ENCODE data around the gene SLC22A8. TPM values are rescaled to one million over a fixed set of nuclear protein-coding genes. Genes with fewer than 3 reads are reported as not detected.

Gene SLC22A8
- total and polyA plus RNA-seq, 2 experiments from 2014 or later, result not detected

DNA sequence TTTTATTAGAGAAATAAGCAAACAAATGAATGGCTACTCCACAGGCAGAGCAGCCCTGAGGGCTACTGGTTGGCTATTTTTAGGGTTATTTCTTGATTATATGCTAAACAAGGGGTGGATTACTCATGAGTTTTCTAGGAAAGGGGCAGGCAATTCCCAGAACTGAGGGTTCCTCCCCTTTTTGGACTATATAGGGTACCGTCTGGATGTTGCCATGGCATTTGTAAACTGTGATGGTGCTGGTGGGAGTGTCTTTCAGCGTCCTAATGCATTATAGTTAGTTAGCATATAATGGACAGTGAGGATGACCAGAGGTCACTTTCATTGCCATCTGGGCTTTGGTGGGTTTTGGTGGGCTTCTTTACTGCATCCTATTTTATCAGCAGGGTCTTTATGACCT lies 50.1 kb downstream of the SLC22A8 start:
- H3K36me3 Mint-ChIP-seq (ENCODE audit: low read depth), result no peaks in the 10 kb centered on the region
- no peaks in the 10 kb centered on the region for H3K27me3 ChIP-seq (ENCODE audit: insufficient read depth)
- no peaks in the 10 kb centered on the region for H3K36me3 ChIP-seq (ENCODE audit: insufficient read depth)
- no peaks in the 10 kb centered on the region for H3K4me1 Mint-ChIP-seq
- H3K9me2 ChIP-seq (ENCODE audit: insufficient read depth), result no peaks in the 10 kb centered on the region
- H3K4me2 ChIP-seq, result no peak overlapping the region
- no peak overlapping the region for H3K27ac ChIP-seq (ENCODE audit: low read depth)
- no peak overlapping the region for H3K4me3 Mint-ChIP-seq
- DNase-seq (ENCODE audit: low spot score), result no peak
- no peak overlapping the region for H3K27ac Mint-ChIP-seq
- no peaks in the 10 kb centered on the region for H3F3A ChIP-seq (replicated peaks; ENCODE audit: low read depth)
- H3K27me3 Mint-ChIP-seq (ENCODE audit: insufficient read depth, low read depth, poor library complexity), result peaks cover 6% of the 10 kb centered on the region
- no peaks in the 10 kb centered on the region for H3K4me1 ChIP-seq (ENCODE audit: insufficient read depth)
- ATAC-seq, result no peak
- H4K20me1 ChIP-seq (replicated peaks; ENCODE audit: insufficient read depth), result no peaks in the 10 kb centered on the region
- TF ChIP-seq EZH2 (IDR thresholded peaks at IDR 0.05; ENCODE audit: low read depth, unreplicated experiment) (no peak), EZH2phosphoT487 (IDR thresholded peaks at IDR 0.05; ENCODE audit: unreplicated experiment) (no peak), JUNB (IDR thresholded peaks at IDR 0.05; ENCODE audit: unreplicated experiment) (no peak), POLR2AphosphoS5 (IDR thresholded peaks at IDR 0.05; ENCODE audit: low read depth) (no peak), NANOG (IDR thresholded peaks at IDR 0.05; ENCODE audit: borderline replicate concordance) (no peak), ETS1 (IDR thresholded peaks at IDR 0.05) (no peak)
- TF ChIP-seq, protein P1, sequence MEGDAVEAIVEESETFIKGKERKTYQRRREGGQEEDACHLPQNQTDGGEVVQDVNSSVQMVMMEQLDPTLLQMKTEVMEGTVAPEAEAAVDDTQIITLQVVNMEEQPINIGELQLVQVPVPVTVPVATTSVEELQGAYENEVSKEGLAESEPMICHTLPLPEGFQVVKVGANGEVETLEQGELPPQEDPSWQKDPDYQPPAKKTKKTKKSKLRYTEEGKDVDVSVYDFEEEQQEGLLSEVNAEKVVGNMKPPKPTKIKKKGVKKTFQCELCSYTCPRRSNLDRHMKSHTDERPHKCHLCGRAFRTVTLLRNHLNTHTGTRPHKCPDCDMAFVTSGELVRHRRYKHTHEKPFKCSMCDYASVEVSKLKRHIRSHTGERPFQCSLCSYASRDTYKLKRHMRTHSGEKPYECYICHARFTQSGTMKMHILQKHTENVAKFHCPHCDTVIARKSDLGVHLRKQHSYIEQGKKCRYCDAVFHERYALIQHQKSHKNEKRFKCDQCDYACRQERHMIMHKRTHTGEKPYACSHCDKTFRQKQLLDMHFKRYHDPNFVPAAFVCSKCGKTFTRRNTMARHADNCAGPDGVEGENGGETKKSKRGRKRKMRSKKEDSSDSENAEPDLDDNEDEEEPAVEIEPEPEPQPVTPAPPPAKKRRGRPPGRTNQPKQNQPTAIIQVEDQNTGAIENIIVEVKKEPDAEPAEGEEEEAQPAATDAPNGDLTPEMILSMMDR (conservative IDR thresholded peaks at IDR 0.05; ENCODE audit: low read depth in 2 of 2), result no peak
- TF ChIP-seq, protein P2, sequence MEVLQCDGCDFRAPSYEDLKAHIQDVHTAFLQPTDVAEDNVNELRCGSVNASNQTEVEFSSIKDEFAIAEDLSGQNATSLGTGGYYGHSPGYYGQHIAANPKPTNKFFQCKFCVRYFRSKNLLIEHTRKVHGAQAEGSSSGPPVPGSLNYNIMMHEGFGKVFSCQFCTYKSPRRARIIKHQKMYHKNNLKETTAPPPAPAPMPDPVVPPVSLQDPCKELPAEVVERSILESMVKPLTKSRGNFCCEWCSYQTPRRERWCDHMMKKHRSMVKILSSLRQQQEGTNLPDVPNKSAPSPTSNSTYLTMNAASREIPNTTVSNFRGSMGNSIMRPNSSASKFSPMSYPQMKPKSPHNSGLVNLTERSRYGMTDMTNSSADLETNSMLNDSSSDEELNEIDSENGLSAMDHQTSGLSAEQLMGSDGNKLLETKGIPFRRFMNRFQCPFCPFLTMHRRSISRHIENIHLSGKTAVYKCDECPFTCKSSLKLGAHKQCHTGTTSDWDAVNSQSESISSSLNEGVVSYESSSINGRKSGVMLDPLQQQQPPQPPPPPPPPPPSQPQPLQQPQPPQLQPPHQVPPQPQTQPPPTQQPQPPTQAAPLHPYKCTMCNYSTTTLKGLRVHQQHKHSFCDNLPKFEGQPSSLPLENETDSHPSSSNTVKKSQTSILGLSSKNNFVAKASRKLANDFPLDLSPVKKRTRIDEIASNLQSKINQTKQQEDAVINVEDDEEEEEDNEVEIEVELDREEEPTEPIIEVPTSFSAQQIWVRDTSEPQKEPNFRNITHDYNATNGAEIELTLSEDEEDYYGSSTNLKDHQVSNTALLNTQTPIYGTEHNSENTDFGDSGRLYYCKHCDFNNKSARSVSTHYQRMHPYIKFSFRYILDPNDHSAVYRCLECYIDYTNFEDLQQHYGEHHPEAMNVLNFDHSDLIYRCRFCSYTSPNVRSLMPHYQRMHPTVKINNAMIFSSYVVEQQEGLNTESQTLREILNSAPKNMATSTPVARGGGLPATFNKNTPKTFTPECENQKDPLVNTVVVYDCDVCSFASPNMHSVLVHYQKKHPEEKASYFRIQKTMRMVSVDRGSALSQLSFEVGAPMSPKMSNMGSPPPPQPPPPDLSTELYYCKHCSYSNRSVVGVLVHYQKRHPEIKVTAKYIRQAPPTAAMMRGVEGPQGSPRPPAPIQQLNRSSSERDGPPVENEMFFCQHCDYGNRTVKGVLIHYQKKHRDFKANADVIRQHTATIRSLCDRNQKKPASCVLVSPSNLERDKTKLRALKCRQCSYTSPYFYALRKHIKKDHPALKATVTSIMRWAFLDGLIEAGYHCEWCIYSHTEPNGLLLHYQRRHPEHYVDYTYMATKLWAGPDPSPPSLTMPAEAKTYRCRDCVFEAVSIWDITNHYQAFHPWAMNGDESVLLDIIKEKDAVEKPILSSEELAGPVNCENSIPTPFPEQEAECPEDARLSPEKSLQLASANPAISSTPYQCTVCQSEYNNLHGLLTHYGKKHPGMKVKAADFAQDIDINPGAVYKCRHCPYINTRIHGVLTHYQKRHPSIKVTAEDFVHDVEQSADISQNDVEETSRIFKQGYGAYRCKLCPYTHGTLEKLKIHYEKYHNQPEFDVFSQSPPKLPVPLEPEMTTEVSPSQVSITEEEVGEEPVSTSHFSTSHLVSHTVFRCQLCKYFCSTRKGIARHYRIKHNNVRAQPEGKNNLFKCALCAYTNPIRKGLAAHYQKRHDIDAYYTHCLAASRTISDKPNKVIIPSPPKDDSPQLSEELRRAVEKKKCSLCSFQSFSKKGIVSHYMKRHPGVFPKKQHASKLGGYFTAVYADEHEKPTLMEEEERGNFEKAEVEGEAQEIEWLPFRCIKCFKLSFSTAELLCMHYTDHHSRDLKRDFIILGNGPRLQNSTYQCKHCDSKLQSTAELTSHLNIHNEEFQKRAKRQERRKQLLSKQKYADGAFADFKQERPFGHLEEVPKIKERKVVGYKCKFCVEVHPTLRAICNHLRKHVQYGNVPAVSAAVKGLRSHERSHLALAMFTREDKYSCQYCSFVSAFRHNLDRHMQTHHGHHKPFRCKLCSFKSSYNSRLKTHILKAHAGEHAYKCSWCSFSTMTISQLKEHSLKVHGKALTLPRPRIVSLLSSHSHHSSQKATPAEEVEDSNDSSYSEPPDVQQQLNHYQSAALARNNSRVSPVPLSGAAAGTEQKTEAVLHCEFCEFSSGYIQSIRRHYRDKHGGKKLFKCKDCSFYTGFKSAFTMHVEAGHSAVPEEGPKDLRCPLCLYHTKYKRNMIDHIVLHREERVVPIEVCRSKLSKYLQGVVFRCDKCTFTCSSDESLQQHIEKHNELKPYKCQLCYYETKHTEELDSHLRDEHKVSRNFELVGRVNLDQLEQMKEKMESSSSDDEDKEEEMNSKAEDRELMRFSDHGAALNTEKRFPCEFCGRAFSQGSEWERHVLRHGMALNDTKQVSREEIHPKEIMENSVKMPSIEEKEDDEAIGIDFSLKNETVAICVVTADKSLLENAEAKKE (CRISPR knock-in tag; IDR thresholded peaks at IDR 0.05), result no peak
- TF ChIP-seq, protein P3, sequence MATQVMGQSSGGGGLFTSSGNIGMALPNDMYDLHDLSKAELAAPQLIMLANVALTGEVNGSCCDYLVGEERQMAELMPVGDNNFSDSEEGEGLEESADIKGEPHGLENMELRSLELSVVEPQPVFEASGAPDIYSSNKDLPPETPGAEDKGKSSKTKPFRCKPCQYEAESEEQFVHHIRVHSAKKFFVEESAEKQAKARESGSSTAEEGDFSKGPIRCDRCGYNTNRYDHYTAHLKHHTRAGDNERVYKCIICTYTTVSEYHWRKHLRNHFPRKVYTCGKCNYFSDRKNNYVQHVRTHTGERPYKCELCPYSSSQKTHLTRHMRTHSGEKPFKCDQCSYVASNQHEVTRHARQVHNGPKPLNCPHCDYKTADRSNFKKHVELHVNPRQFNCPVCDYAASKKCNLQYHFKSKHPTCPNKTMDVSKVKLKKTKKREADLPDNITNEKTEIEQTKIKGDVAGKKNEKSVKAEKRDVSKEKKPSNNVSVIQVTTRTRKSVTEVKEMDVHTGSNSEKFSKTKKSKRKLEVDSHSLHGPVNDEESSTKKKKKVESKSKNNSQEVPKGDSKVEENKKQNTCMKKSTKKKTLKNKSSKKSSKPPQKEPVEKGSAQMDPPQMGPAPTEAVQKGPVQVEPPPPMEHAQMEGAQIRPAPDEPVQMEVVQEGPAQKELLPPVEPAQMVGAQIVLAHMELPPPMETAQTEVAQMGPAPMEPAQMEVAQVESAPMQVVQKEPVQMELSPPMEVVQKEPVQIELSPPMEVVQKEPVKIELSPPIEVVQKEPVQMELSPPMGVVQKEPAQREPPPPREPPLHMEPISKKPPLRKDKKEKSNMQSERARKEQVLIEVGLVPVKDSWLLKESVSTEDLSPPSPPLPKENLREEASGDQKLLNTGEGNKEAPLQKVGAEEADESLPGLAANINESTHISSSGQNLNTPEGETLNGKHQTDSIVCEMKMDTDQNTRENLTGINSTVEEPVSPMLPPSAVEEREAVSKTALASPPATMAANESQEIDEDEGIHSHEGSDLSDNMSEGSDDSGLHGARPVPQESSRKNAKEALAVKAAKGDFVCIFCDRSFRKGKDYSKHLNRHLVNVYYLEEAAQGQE (IDR thresholded peaks at IDR 0.05; ENCODE audit: unreplicated experiment), result no peak
- H3K9me3 Mint-ChIP-seq, result no peaks in the 10 kb centered on the region
- no peaks in the 10 kb centered on the region for H3K79me2 ChIP-seq (replicated peaks; ENCODE audit: insufficient read depth)
- no peak overlapping the region for H3K4me3 ChIP-seq
- H2AFZ ChIP-seq, result no peak overlapping the region

Data from GM23338 (cell line).